ENCODE results near the gene GALNT12.

GALNT12 gene

DNA sequence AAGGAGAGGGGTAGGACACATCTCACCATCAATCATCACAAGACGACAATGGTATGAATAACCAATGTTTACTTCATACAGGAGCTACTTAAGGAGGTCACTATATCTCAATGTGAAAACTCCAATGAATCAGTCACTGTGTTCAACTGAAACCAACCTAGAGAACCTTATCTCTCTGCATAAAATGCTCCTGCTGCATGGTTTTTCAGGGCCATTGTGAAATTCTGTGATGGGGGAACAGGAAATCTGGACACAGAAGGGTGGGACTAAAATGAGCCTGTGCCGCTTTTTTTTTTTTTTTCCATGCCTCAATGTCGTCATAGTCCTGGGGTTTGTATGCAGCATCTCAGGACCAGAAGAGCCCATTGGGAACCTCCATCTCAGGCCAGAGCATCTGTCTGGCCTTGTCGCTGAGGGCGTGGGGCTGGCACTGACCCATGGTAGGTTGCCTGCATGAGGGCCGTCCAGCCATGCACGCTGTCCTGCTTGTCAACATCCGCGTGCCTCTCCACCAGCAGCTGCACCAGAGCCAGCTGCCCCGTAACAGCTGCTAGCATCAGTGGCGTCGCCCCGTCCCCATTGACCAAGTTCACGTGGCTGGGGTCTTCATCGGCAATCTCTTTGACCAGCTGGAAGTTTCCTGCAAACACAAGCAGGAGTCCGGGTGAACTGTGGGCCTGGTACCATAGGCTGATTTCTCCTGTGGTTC lies 23.8 kb upstream of the GALNT12 start:
- DNase-seq: no peak

DNA sequence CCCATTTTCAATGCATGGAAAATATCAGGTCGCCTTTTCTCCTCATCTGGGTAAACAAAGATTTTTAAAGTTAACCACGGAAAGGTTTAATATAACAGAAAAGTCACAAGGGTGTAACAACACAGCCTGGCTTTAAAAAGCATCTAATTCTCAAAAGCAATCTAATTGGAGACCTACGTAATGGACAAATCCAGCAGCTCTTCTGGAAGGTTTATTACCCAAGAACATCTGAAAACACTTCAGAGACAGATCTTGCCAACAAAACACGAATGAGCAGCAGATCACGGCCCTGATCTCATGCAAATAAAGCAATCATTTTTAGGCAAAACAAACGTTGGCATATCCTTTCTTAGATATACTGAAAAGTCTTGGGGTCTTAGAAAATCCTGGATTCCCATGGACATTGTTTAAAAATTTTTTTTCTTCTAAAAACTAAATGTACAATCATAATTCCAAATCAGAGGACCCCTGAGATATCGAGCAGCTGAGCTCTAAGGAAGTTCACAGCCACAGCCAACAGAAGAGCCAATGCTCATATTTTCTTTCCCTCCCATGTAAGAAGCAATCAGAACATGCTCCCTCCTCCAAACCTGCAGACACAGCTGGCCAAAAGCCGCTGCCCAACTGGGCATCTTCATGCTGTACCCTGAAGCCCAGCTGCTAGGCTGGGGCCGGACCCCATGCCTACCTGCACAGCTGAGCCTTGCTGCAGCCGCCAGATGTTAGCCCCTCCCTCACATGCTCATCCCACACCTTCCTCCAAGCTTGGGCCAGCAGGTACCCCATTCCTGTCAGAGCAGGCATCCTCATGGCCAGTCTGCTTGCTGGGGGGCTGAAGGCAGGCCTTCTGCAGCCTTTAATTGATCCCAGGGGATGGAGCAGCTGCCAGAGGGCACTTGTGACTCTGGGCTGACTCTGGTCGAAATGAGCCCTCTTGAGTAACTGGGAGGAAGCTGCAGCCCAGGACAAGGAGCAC lies 22.4 kb upstream of the GALNT12 start:
- no peak for DNase-seq

DNA sequence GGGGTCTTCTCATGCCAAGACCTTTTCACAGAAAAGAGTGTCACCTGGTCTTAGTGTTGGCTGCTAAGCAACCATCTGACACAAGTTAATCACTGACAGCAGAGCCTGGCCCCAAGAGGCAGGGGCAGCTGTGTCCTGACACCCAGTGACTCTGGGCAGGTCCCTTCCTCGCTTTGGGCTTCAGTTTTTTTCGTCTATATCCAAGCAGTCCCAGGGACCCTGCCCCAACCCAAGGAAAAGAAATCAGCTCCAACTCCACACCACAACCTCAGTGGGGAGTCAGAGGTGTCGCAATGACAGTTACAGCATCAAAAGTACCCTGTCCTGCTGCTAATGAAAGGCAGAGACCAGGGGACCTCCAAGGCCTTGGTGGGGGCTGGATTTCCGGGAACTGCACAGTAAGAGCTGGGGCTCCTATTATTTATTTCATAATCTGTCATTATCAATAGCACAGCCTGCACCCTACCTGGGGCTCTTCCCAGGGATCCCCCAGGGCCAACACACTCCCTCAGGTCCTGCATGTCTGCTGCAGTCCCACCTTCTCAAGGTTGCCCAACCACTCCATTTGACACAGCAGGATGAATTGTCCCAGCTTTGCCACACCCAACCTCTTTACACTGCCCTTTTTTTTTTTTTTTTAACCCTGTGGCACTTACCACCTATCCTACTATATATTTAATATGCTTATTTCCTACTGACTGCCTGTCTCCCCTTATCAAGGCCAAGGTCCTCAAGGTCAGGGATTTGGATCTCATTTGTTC lies 20.5 kb upstream of the GALNT12 start:
- no peak for DNase-seq

DNA sequence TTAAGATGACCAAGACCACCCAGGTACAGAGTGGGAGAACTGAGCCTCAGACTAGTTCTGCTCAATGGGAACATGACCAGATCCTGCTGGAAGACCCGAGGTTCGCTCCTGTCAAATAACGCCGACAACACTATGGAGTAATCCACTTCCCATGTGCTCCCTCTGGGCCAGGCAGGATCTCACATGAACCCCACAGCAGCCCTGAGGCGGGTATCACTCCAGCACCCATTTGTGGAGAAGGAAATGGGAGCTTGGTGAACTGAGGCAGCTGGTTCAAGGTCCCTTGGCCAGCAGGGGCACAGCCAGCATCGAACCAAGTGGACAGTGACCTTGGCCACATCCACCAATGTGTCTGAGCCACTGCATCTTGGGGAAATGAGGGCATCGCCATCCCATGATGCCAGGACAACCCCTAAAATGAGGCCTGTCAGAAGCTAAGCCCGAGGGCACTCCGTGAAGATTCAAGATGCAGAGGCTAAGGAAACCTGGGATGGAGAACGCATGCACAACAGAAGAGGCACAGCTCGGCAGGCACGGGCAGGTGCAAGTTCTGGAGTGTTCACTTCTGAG lies 19.6 kb upstream of the GALNT12 start:
- no peak for DNase-seq

DNA sequence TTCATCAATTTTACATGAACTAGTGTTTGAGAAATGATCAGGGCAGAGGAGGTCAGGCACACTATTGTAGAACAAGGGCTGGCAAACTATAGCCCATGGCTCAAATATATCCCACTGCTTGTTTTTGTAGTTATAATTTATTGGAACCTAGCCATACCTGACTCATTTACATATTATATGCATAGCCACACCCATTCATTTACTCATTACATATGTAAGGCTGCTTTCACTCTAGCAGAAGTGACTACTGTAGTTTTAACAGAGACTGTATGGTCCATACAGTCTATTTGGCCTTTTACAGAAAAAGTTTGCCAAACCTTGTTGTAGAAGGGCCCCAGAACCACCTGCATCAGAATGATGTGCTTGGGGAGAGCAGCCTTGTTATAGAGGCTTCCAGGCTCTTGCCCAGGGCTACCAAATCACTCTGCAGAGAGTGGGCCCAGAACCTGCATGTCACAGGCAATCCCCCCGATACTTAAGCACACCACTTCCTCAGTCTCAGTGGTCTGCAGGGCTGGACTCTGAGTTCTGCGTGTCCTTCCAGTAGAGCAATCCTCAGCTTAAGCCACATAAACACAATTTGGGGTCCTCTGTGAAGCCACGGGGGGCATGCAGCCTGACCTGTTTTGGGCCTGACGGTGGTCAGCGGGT lies 17.9 kb upstream of the GALNT12 start:
- DNase-seq: no peak

DNA sequence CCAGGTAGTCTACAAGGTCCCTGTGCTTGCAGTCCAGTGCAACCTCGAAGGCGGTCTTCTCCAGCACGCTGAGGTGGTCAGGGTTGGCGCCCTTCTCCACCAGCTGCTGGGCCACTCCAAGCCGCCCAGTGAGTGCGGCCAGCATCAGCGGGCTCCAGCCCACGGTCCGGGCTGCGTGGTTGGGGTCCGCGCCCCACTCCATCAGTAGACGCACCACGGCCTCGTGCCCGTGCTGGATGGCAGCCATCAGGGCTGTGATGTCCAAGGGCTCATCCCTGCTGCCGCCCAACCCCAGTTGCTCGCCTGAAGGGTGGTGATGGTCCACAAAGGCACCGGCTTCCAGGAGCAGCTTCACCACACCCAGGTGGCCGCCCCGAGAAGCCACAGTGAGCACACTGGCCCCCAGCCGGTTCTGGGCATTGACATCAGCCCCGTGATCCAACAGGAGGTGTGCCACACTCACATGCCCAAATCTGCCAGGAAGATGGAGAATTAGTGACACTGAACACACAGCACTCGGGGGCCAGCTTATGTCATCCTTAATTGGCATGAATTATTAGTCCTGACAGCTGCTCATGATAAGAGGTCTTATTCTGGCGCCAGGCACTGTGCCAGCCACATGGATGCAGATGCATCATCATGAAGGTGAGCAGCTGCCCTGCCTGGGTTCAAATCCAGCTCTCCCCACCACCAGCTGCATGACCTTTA lies 17.2 kb upstream of the GALNT12 start:
- DNase-seq: peak; percentile 73

DNA sequence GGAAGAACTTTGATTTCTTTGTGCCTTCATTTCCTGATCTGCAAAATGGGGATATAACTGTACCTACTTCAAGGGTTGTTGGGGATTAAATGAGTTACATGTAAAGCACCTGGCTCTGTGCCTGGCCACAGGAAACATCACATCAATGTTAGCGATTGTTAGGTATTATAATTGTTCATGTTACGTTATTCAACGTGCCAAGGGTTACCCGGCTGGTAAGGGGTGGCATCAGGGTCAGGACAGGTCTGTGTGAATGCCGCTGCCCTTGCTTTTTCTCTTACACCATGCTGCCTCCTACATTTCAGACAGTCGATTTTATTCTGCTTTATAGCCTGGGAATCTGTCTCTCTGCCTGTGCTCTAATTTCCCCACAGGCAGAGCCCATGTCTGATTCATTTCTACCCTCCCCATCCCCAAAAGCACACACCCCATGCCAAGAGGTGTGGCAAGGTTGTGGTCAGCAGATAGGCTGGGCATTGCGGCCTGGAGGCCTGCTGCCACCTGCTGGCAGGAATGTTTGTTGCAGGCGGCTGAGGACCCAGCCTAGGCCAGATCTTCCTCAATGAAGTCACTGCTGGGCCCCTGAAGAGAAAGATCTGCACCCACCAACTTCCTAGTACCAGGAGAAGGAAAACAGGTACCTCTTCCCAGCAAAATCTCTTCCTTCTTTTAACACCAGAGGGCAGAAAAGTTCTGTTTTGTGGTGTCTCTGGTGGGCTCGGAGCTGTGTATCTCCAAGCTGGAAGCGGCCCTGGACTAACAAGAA lies 16.4 kb upstream of the GALNT12 start:
- DNase-seq: no peak

DNA sequence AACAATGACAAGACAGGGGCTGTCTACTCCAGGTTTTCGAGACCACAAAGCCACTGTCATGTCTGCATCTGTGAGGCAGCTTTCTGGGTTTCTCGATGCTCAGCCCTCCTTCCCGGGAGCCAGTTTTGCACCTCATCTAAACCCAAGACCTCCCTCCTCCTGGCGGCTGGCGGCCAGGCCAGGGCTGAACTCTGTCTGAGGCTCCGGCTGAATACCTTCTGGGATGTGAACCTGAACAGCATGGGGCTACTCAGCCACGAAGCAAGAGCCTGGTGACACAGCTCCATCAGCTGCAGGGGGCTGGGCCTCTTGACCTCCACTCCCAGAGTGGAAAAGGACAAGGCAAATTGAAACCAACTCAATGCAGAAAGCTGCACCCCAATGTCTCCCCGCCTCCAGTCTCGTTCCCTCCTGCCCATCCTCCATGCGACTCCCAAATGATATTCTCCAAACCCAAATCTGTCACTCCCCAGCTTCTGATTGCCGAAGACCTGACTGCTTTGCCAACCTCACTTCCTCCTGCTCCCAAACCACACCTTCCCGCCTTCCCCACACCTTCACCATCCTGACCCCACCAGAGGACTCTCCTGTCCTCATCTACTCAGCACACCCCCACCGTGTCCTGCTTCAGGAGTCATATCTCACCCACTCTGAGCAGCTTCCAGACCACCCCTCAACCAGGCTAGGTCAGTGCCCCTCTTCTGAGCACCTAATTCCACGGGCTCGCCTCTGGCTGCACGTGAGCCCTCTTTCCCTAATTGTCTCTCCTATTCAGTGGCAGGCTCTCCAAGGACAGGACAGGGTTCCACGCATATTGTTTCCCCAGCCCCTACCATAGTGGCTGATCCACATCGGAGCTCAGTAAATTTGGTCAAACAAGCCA lies 15.6 kb upstream of the GALNT12 start:
- DNase-seq: no peak

DNA sequence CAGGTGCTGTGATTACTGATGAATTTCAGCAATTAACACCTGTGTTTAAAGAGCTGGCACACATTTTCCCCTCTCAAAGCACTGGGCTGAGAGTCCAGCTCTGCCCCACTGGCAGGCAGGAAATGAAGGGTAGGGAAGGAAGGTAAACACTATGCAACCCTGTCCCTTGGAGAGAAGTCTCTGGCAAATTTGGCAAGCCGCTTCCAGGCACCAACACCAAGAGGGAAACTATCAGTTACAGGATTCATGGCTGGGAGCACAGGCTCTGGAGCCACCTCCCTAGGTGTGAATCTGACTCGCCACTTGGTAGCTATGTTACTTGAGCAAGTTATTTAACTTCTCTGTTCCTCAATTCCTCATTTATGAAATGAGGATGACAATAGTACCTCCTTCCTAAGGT lies 14.4 kb upstream of the GALNT12 start:
- DNase-seq: no peak

DNA sequence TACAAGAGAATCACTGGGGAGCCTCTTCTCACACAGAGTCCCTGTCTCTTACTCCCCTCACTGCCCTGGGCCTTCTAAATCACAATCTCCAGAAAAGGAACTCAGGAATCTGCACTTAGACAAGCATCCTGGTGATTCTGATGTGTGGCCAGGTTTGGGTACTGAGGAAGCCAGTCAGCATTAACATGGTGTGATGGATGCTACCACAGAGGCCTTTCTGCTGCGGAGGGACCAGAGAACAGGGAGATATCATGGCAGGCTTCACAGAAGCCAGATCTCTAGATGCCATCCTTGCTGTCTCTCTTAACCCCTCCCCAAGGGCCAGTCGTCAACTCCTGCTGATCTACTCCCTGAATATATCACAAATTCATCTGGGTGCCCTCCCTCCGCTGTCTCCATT lies 12.7 kb upstream of the GALNT12 start:
- DNase-seq: no peak

DNA sequence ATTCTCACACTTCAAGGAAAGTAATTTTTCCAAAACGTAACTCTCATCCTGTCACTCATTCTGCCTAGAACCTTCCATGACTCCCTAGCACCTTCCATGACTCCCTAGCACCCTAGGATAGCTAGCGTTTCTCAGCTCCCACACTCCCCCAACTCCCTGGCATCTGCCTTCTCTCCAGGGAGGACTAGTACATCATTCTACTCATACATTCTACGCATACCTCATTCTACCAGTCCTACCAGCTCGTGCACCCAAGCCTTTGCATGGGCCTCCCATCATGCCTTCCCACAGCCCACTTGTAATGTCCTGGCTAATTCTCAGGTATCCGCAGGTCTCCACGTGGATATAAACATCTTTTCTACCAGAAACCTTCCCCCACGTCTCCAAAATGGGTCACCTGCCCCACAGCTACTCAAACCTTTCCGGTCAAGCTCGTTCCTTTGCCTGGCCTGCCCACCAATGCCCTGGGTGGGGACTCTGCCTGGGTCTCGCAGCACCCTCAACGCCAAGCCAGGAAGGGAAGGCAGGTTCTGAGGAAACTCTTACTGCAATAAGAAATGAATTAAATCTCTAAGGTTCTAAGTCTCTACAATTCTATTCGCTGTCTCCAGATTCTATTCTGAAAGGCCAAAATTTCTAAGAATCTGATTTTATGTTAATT lies 12.0 kb upstream of the GALNT12 start:
- no peak for DNase-seq

DNA sequence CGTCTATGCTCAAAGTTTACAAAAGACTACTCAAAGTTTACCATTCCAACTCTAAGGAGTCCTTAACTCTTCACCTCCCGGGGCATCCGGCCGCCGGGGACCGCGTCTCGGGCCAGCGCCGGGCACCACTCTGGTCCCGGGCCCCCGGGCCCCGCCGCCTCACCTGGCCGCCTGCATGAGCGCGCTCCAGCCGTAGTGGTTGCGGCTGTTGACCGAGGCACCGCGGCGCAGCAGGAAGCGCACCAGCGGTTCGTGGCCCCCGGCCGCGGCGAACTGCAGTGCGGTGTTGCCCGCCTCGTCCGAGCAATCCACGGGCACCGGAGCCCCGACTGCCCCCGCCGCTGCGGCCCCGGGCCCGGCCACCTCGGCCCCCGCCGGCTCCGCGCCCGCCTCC lies 11.5 kb upstream of the GALNT12 start:
- no peak for DNase-seq

DNA sequence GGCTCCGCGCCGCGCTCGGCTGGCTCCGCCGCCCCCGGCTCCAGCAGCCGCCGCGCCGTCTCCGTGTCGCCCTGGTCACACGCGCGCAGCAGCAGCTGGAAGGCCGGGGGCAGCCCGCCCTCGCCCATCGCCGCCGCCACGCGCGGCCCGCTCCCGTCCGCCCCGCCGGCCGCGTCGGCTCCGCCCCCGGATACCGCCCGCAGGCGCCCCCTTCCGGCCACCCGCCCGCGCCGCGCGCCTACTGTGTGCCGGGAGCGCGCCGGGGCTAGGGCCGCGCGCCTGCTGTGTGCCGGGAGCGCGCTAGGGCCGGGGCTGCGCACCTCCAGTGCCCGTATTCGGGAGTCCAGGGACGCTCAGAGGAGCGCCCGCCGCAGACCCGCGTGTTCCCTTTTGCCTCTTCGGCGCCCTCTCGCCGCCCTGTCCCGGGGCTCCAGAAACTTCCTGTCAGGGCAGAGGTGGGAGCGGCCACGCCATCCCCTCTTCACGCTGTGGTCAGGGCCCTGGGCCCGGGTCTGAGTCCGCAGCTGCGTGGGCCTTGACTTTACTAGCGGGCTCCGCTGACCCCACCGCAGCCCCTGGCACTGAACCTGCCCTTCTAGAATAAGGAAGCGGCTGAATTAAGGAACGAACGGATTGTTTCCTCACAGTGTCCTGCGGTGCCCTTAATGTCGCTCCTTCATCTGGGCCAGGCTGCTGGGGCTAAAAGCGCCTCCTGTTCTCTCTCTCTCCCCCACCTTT lies 10.9 kb upstream of the GALNT12 start, which contains the start of gene ANKS6:
Gene ANKS6, minus strand, starts transcription at position 192 of the 738 bp plus-strand sequence. Its CDS starts 64 bp downstream, at position 128.
- DNase-seq: peak; percentile 78

DNA sequence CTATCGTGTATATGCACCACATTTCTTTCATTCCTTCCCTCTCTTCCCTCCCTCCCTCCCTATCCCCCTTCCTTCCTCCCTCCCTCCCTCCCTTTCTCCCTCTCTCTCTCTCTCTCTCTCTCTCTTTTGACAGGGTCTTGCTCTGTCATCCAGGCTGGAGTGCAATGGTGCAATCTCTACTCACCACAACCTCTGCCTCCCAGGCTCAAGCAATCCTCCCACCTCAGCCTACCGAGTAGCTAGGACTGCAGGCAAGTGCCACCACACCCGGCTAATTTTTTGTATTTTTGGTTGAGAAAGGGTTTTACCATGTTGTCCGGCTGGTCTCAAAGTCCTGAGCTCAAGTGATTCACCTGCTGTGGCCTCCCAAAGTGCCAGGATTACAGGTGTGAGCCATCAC lies 10.0 kb upstream of the GALNT12 start:
- DNase-seq: no peak

DNA sequence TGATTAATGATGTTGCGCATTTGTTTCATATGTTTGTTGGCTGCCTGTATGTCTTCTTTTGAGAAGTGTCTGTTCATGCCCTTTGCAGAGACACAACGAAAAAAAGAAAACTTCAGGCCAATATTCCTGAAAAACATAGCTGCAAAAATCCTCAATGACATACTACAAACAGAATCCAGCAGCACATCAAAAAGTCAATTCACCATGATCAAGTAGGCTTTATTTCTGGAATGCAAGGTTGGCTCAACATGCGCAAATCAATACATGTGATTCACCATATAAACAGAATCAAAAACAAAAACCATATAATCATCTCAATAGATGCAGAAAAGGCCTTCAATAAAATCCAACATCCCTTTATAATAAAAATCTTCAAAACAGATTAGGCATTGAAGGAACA lies 9.2 kb upstream of the GALNT12 start:
- no peak for DNase-seq

DNA sequence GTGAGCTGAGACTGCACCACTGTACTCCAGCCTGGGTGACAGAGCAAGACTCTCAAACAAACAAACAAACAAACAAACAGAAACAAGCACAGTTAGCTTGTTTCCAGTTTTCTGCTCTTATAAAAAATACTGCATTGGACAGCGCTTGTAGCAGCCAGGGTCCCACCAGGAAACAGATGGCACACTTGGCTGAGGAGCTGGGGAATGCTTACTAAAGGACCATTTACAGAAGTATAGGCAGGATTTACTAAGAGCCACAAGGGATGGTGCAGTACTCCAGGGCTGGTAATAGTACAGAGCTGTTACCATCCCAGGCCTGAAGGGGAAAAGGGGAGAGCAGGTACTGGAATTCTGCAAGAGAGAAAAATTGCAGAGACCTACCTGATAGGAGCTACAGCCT lies 5.9 kb upstream of the GALNT12 start:
- DNase-seq: no peak

DNA sequence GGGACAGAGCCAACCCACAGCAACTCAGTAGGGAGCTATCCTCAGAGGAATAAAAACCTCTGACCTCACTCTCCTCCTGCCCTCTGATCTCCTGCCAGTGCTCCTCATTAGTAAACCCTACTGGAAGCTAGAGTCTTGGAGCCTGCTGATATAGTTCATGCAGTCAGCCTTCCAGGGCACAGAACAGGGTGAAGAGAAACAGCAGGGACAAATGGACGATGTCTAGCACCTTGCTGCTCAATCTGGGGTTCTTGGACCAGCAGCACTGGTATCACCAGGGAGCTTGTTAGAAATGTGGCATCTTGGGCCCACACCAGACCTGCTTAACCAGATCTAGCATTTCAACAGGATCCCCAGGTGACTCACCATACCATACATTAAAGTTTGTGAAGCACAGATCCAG lies 5.5 kb upstream of the GALNT12 start:
- DNase-seq: no peak

DNA sequence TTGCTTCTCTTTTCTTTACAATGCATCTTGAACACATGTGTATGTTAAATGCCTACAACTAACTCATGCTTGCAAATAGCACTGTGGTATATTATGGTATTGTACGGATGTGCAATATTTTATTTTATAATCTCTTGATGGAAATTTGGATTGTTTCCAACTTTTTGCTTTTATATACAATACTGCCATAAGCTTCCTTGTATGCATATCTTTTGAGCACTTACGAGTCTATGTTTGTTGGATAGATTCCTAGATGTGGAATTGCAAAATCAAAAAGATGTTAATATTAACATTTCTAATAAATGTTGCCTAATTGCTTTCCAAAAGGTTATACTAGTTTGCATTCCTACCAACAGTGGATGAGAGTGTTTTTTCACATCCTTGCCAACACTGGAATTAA lies 3.4 kb upstream of the GALNT12 start:
- no peak for DNase-seq
